HEK293 (cell line): ENCODE data around the gene PARP1.

Source experiments
- CTCF ChIP-seq: fragments of 450-650 bp; formaldehyde crosslinking; IDR thresholded peaks from 2 replicates; pipeline ENCODE4 v1.5.1; 2016; ENCODE audit warnings: missing biosample characterization, missing genetic modification characterization
- HOXA7 ChIP-seq: sonication (generic); formaldehyde crosslinking; IDR thresholded peaks from 2 replicates; pipeline ENCODE4 v1.8.1; 2022; ENCODE audit warnings: missing genetic modification reagents, borderline replicate concordance
- IKZF3 ChIP-seq: fragments of 450-650 bp; IDR thresholded peaks from 2 replicates; pipeline ENCODE4 v1.5.0; 2018; ENCODE audit warnings: missing biosample characterization, mild to moderate bottlenecking, missing genetic modification characterization, moderate library complexity
- ZBTB1 ChIP-seq: fragments of 450-650 bp; formaldehyde crosslinking; IDR thresholded peaks from 2 replicates; pipeline ENCODE4 v1.5.1; 2016; ENCODE audit warnings: missing biosample characterization, missing genetic modification characterization
- ZFP3 ChIP-seq: fragments of 450-650 bp; formaldehyde crosslinking; IDR thresholded peaks from 2 replicates; pipeline ENCODE4 v1.5.1; 2016; ENCODE audit warnings: low read depth, missing biosample characterization, missing genetic modification characterization
- ZNF155 ChIP-seq: fragments of 450-650 bp; formaldehyde crosslinking; IDR thresholded peaks from 2 replicates; pipeline ENCODE4 v1.5.1; 2016; ENCODE audit warnings: missing biosample characterization, missing genetic modification characterization
- ZNF266 ChIP-seq: fragments of 450-650 bp; formaldehyde crosslinking; IDR thresholded peaks from 2 replicates; pipeline ENCODE4 v1.5.1; 2016; ENCODE audit warnings: missing biosample characterization, missing genetic modification characterization, low read depth
- ZNF404 ChIP-seq: fragments of 450-650 bp; formaldehyde crosslinking; IDR thresholded peaks from 2 replicates; pipeline ENCODE4 v1.5.1; 2017; ENCODE audit warnings: missing biosample characterization, missing genetic modification characterization

GRCh38 chr1:226397011-226397926 is 10.6 kb downstream of the PARP1 start:
- TF ChIP-seq CTCF (tag by site-specific recombination) = no peak
- TF ChIP-seq ZBTB1 (tag by site-specific recombination) = no peak
- TF ChIP-seq ZFP3 = no peak
- no peak for TF ChIP-seq ZNF155 (tag by site-specific recombination)
- TF ChIP-seq HOXA7 (CRISPR knock-in tag) = no peak
- TF ChIP-seq ZNF404 = no peak
- no peak for TF ChIP-seq ZNF266 (tag by site-specific recombination)
- no peak for TF ChIP-seq IKZF3 (tag by site-specific recombination)
